IPS-11a (cell line): ENCODE measurements around the gene ARFGAP3.

Source experiments
- H3K4me3 ChIP-seq: one replicate; pipeline ENCODE4 v1.5.1; 2013; ENCODE audit warnings: low read depth, low read length, control low read depth

ARFGAP3 gene

DNA sequence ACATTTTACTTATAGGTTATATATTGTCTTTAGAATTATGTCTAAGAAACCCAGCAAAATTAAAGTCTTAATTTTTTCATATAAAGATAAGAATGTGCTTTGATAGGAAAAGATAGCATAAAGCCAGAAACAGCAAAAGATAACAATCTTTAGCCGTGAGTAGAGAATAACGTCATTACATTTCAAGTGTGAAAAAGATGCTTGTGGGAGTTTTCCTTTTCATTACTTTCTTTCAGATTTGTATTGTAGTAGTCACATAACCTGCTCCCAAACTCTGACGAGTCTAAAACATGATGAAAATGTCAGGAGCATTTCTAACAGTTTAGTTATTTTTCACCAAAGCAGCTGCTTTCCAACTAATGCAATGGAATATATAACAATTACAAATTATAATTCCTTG is 31.3 kb downstream of the ARFGAP3 start:
- H3K4me3 ChIP-seq: no peak overlapping the region

GRCh38 chr22:42821386-42821785 is 35.7 kb downstream of the ARFGAP3 start:
- H3K4me3 ChIP-seq: no peak overlapping the region

GRCh38 chr22:42820045-42820763 is 36.9 kb downstream of the ARFGAP3 start:
- H3K4me3 ChIP-seq: no peak overlapping the region

- H3K4me3 ChIP-seq: no peak overlapping the region
These were observed 37.5 kb downstream of the ARFGAP3 start for GRCh38 chr22:42819412-42820044.

DNA sequence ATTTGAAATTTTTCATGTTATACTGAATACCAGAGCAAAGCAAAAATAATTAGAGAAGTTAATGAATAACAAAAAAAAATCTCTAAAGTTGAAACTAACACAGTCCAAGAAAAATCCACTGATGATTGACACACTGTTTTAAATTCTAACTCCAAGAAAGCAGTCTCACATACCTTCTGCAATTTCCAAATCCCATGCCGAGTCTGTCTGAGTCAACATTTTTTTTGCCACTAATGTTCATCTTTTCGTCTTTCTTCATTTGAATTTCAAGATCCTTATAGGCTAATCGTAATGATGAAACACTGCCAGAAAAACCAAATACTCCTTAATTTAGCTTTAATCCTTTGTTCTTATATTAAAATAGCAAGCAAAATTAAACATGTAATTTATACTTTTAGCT is 39.5 kb downstream of the ARFGAP3 start:
- no peak overlapping the region for H3K4me3 ChIP-seq

- no peak overlapping the region for H3K4me3 ChIP-seq
These were observed 40.7 kb downstream of the ARFGAP3 start for GRCh38 chr22:42816336-42816735.

DNA sequence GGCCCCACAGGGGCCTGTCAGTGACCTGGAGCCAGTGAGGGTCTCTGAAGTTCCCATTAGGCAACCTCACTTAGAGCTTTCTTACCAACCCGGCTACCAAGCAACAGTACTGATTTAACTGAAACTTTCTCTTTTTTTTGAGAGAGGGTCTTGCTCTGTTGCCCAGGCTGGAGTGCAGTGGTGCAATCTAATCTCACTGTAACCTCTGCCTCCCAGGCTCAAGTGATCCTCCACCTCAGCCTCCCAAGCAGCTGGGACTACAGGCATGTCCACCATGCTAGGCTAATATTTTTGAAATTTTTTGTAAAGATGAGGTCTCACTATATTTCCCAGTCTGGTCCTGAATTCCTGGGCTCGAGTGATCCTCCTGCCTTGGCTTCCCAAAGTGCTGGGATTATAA is 42.5 kb downstream of the ARFGAP3 start:
- no peak overlapping the region for H3K4me3 ChIP-seq

- H3K4me3 ChIP-seq: no peak overlapping the region
These were observed 42.9 kb downstream of the ARFGAP3 start for GRCh38 chr22:42814215-42814614.

DNA sequence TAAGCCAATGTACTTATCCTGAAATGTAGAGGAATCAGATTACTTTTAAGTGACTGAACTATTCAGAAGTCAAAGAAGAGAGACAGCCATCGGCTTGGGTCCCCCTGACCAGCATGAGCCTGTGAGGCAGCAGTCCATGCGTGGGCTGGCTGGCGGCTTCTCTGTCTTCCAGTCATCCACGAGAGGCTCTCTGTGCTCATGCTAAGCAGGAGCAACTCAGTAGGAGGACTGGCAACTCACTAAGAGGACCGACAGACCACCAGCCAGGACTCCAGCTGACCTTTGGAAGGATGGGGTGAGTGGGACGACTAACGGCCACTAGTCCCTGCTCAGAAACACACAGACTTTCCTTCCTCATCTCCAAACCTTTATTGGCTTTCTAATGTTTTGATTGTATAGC is 43.6 kb downstream of the ARFGAP3 start:
- H3K4me3 ChIP-seq: no peak overlapping the region

DNA sequence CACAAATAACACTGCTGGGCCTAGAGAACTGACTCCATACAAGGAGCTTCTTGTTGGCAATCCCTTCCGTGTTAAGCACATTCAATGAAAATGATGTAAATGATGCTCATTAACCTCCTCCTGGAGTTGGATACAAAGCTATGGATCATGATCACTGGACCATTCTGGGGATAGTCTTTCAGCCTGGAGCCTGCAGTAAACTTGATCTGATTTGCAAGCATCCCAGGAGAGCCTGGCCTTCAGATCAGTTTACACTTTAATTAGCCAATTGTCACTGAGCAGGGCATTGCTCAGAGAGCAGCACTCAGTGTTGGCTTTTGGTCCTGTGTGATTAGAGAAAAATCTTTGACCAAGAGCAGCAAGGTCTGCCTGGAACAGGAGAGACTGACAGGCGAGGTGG is 45.6 kb downstream of the ARFGAP3 start:
- no peak overlapping the region for H3K4me3 ChIP-seq

DNA sequence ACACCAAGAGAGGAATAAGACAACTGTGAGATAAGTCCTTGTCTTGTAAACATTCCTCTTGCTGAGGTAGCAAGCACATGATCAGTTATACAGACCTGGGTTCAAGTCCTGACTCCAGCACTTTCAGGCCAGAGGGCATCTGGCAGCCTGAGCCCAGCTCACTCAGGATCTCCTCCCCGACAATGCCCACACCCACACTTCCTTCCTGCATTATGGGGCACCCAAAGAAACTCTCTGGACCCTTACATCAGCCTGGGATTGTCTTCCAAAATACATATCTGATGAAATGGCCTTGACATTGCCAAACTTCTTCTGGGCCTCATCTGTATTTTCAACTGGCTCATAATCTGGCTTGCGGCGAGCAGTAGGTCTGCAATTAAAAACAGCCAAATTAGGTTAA is 48.6 kb downstream of the ARFGAP3 start:
- H3K4me3 ChIP-seq: no peak overlapping the region

GRCh38 chr22:42807185-42807584 is 49.9 kb downstream of the ARFGAP3 start:
- no peak overlapping the region for H3K4me3 ChIP-seq

DNA sequence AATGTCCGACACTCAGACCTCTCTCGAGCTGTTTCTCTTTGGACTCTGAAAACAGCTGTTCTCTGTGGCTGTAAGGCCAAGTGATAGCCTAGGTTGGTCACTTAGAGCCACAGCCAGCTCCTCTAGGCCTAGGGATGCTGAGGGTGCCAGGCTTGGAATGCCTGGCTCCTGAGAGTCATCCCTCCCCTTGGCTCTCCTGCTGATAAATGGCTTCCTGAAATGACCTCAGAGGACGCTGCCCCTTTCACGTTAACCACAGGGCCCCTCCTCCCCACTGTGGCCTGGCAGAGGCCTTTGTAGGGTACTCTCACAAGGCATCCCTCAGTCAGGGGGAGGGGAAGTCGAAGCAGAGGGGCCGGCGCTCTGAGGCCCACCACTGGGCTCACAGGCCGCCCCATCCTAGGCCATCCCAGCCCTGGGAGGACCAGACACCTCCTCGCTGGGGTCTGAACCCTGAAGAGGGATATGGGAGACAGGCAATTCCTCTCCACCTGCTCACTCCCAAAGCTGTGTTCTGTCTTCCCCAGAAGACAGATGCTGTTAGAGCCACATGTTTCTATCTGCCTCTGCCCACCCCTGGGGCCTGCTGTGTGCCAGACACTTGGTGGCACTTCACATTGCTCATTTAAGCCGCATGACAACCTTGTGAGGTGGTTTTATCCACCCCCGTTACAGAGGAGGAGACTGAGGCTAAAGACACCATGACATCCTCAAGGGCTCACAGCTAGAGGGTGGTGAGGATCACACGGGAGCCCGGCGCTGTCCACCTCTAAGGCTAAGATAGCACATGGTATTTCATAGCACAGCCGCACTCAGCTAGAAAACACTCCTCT is 50.9 kb downstream of the ARFGAP3 start:
- no peak overlapping the region for H3K4me3 ChIP-seq

GRCh38 chr22:42805016-42805997 is 51.8 kb downstream of the ARFGAP3 start:
- H3K4me3 ChIP-seq: no peak overlapping the region

DNA sequence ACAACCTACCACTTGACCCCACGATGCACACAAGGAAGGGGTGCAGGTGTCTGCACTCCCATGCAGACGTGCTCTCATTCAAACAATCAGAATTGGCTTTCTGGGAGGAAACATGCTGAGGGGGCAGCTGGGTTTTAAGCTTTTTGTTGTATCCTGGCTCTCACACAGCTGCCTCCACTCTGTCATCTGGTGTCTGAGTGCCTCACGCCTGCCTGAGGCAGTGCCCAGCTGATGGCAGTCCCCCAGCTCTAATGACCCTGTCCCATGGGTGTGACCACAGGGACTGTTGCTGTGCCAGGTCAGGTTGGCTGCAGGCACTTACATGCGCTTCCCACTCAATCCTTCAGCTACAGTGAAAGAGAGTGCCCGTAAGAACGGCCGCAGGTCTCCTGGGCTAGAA is 53.7 kb downstream of the ARFGAP3 start:
- H3K4me3 ChIP-seq: no peak overlapping the region

DNA sequence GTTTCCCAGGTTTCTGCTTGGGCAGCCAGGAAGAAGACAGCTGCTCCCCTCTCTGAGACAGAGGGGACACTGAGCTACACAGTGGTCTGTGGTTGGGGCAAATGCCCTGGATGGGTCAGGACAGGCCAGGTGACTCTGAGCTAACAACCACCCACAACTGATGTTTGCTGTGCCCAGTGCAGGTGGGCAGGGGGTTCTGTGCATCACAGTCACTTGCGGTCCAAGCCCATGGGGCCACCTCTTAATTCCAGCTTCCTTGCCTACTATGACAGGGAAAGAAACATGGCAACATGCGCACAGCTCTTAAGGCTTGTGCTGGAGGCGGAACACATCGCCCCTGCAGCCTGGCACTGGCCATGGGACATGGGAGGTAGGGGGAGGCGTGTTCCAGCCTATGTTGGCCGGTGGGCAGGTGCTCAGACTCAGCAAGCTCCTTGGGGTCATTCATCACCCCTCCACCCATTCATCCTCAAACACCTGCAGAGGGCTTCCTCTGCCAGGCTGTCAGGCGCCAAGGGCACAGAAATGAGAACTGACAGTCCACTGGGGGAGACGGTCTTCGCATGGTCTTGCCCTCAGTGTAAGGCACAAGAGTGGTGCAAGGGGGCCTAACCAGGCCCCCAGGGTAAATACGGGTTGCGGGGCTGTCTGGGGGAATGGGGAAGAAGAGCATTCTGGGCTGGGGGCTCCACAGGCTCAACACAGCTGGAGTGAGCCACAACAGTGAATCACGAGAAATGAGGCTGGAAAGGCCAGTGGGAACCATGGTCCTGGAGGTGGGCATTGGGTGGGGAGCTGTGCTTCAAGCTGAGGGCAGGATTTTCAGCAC is 55.6 kb downstream of the ARFGAP3 start:
- H3K4me3 ChIP-seq: no peak overlapping the region

DNA sequence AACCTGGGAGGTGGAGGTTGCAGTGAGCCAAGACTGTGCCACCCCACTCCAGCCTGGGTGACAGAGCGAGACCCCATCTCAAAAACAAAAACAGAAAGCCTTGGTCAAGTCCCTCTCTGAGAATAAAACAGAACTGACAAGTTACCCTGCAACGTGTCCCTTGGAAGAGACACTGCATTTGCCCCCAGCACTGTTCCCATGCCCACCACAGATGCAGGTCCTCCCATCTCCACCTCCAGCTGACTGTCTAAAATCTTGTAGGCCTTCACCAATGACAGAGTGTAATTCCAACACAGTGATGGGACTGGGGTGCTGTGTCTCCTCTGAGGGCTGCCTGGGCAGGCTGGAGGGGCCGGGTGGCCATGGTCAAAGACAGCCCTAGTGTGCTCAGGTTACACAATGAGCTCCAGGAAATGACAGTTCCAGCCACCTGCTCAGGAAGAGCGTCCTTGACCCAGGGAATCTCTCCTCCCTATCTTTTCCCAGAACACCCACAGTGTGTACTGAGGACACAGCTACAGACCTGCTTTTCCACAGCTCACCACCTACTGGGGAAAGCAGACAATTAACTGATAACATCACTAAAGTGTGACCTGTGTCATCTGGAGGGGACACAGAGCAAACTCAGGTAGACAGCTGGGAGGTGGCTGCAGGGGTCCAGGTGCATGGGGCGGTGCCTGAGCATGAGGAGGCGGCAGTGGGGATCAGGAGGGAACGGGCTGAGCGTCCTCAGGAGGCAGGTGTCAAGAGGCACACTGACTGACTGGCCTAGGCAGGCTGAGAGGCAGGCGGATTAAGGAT is 56.4 kb downstream of the ARFGAP3 start:
- H3K4me3 ChIP-seq: no peak overlapping the region

DNA sequence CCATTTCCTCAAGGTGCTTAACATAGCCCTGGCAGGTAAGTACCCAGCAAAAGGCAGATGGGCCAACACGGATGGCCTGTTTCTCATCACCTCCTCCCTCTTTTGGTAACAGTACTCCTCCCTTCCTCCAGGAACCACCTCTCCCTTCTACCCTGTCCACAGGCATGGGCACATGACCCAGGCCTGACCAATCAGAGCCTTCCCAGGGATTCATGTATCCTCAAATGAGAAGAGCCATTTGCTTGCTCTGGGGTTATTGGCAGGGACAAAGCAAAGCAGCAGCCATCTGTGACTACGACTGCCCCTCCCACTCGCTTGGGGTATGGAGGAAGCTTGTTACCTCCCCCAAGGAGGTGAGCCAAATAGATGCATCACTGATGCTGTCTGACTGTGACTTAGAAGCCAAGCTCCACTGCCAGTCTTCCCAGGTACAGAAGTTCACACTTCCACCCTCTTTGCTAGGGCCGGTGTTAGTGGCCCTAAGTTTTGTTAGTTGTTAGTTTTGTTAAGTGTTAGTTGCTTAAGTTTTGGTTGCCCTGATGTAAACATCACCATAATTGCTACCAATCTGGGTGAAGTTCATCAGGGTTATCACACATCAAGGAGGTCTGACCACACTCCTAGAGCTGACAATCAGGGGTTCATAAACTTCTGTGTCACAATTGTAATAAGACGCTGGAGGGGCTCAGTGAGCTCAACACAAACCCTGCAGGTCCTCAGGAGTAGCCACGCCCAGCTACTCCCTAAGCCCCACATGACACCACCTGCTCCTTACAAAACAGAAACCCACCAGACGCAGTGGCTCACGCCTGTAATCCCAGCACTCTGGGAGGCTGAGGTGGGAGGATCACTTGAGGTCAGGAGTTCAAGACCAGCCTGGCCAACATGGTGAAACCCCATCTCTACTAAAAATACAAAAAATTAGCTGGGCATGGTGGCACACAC is 57.3 kb downstream of the ARFGAP3 start:
- H3K4me3 ChIP-seq: no peak overlapping the region
